SKM-1 (cell line): ENCODE results near the gene ZBP1.

Experiments
- DNase-seq: peaks from one replicate; lab custom pipeline; 2025; ENCODE audit not compliant: unreplicated experiment; lab: John Stamatoyannopoulos, UW

ZBP1 gene

DNA sequence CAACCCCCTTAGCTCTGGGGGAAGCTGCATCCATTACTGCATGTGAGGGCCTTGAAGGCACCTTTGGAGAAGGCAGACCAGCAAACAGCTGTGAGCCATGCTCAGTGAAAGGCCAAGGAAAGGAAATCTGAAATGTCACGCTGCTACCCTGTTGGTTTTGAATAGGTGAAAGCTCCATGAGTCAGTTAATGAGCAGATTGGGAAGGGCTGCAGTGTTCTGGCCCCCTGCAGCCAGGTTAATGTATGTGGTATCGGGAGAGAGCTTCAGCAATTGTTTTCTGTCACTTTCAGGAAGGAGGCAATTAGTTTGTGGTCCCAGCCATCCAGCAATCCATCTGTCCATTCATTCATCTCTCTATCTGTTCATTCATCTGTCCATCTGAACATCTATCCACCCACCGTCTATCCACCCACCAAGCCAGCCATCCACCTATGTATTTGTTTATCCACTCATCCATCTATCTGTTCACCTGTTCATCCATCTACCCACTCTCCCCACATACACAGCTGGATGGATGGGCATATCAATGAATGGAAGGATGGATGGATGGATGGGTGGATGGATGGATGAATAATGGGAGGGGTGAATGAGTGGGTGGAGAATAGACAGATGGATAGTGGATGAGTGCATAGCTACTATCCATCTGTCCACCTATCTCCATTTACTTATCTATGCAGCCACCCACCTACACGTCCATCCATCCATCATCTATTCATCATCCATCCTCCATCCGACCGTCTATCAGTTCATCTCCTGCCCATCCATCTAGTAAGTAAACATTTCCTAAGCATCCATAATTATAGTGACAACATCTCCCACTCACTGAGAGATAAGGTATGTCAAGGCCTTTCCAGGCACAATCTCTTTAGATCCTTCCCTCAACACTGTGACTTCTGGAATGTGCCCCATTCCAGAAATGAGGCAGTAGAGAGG is 43.3 kb downstream of the ZBP1 start:
- no peak for DNase-seq

DNA sequence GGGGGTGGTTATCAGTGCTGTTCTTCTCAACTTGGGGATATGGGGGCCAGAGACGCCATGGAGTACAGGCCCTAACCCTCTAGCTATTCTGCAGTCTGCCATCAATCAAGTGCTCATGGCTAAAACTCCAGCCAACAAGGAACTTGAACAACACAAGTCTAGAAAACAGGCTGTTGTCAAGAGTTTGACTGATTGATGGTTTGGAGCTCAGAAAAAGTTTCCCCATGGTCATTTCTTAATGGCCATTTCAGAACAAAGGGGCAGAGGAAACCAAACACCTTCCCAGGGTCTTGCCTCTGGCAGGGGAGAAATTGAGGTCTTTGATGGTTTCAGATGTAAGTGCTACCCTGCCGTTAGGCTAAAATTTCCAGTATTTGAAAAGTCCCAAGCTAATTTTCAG is 44.2 kb downstream of the ZBP1 start:
- no peak for DNase-seq

DNA sequence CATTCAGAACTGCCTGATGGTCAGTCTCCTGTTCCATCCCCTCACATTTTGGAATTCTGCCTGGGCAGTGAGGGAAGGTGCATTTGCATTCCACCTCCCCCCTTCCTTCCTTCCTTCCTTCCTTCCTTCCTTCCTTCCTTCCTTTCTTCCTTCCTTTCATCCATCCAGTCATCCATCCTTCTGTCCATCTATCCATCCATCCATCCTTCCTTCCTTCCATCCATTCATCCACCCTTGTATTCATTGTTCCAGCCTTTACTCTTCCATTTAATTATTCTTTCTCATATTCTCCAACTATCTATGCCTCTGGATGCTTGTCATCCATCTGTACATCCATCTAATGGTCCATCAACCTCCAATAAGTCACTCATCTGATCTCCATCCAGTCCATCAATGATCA is 45.3 kb downstream of the ZBP1 start:
- no peak for DNase-seq

DNA sequence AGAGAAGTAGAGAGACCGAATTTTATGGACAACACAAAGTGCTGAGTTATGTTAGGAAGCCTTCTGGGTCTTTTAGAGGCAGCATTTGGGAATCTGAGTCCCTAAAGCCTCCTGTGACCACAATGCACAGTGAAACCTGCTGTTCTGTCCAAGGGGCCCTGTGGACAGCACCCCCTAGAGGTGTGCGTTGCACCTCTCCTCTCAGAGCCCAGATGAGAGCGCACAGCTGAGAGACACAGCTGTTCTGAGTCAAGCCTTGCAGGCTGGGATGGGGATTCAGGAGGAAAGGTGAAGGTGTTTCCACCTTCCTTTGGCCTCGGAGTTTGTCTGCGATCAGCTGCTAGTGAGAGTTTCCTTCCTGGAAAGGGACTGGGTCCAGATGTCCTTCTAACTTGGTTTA is 46.3 kb downstream of the ZBP1 start:
- DNase-seq, result no peak

DNA sequence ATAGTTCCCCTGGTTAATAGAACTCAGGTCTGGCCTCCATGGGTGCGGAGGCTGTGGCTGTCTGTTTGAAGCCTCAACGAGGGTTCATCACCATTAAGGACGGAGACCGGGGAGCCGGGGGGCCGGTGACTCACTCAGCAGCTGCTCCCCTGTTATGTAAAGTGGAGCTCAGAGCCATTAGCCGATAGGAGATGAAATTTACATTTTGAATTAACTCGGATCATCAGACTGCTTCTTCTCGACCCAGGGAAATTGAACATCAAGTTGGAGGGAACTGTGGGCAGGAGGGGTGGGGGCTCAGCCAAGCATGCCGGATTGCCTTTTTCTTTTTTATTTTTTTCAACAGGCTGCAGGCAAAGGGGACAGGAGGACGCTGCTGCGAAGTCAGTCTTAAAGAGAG is 47.0 kb downstream of the ZBP1 start:
- no peak for DNase-seq

DNA sequence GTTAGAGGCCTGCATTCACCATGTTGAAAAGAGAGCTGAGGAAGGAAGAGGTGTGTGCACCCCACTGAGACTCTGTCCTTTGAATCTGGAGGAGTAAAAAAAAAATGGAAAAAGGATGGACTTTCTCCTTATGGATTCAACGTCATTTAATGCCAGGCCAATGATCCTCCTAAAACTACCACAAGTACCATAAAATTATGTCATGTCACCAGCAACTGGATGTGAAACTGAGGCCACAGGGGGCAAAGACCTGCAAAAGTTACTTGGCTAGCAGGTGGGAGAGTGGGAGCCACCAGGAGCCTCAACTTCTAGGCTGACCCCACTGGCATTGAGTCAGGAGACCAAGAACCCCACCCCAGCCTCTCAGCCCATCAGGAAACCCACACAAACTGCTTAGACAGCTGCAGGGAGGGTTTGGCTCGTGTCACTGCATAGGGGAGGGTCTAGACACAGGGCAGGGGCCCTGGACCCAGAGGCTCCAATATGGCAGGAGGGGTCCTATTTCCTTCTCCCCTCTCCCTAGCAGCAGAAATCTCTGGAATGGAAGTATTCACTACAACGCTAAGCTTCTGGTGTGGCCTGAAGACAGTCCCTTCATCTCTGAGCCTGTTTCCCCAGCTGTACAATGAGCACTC is 48.3 kb downstream of the ZBP1 start:
- DNase-seq, result no peak

DNA sequence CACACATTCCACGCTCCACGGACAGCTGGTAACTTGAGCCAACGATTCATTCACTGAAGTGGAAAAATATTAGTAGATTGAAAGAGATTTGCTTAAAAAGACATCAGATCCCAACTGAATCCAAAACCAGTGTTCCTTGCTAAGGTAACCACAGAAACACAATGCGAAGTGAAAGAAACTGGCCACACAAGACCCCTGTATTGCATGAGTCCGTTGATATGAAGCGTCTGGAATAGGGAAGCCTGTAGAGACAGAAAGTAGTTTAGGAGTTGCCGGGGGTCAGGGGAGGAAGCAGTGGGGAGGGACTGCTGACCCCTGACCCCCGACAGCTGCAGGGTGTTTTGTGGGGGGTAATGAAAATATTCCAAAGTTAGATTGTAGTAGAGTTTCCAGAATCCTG is 49.3 kb downstream of the ZBP1 start:
- DNase-seq, result no peak

DNA sequence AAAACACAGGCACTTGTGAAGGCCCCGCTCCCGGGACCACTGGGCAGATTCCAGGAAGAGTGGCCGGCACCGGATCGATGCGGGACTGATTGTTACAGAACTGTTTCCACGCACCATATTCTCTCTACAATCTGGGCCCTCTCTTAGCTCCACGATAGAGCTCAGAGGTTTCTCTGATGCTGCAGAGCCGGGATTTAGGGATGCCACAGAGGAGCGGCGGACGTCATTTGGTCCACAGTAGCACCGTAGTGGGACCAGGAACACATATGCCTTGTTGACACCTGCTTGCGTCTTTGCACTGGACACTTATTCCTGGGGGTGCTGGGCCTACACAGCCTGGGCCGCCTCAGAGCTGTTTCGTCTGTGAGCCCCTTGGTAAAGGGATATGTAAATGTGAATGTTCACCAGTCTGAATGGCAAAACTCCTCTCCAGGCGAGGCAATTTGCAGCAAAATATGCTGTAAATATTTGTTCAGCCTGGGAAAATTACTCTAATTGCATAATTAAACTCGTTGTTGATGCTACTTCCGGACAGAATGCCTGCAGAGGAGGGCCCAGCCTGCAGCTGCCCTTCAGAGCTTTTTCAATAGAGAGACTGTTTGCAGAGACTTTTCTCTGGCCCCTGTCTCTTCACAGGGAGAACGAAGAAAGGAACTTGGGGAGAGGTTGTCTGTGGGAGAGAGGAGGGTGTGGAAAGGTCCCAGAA is 49.9 kb downstream of the ZBP1 start:
- no peak for DNase-seq

DNA sequence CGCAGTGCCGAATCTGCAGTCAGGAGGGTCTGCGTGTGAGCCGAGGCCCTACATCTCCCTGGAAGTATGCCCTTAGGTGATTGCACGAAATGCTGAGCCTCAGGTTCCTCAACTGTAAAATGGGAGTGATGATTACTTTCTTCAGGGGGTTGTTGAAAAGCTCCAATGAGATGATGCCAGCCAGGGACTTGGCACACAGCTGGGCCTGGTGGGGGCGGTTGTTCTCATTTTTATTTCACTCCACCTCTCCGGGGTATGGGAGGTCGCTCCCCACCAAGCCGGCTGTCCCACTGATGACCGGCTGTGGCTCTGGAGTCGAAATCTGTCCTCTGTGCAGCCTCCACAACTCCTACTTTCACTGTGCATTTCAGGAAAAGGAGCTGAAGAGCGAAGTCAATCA is 51.3 kb downstream of the ZBP1 start:
- no peak for DNase-seq

DNA sequence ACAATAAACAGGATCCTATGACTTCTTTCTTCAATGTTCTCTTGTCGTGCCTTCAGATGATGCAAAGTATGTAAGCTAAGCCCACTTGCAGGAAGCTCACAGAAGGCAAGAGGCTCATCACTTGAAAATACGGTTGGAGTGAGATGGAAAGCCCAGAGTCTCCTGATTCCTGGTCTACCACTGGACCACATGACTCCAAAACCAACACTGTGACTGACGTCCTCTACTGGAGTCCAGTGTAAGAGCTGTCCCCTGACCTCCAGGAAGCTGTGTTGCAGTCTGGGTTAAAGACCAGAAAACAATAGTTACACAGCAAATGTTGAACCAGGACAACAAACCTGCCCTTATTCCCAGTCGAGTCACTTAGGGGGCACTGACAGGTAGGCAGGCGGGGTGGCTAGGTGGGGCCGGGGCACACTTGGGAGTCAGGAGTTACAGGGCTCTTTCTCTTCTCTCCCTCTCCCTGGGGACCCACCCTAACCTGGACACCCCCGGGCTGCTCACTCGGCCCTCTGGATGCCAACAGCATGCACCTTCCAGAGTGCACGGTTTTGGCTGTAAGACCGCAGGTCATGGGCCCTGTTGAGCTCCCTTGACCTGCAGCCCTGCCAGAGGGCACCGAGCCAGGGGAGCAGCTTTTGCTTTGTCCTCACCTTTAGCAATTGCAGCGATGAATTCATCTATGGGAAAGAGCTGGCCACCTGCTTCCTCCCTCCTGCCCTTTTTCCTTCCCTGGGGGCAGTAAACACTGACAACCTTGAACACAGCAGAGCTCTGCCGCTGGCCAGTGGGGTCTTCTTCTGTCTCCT is 51.9 kb downstream of the ZBP1 start:
- no peak for DNase-seq

DNA sequence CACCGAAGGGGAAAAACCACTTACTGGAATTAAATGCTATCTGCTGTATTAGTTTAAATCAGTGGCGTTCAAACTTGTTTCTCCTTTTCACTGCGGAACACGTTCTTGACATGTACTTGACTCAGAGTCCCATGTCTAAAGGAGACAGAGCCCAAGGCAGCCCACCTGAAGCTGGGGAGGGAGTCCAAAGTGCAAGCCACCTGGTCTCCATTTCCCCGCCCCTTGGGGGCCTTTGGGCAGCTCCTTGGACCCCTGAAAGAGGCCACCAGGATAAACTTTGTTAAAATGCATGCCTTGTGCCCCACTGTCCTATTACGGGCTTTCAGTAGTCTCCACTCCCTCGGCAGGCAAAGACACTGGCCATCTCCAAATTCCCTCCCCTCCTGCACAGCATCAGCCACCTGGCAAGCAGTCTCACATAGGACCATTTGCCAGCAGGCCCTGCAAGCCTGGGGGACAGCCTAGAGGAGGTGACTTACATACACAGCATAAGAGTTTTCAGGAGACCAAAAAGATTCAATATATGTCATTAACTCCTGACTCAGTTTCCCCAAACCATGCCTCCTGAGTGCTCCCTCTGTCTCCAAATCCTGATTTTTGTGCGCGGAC is 52.7 kb downstream of the ZBP1 start:
- no peak for DNase-seq

DNA sequence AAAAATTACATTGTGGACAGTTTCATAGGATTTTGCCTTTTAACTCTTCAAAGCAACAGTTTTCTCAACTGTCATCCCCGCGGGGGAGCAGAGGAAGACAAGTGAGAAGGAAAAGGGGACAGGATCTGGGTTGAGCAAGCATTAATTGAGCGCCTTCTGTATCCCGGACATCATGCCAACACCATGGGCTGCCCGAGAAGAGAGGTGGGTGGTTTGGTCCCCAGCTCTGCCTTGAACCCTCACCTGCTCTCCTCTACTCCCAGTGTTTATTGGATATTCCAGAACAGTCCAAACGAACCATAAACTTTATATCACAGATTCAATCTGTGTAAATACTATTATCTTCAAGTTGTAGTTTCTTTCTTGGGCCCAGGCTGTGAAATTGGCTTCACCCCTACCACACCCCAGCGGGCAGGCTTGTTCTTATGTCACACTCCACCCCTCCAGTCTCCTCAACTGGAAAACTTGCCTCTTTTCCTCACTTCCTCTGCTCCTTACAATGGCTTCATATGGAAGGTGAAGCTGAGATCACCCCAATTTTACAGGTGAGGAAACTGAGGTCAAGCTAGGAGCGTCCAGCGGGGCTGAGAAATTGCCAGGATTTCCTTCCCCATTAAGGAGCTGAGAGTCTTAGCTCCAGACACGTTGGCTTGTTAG is 53.3 kb downstream of the ZBP1 start:
- DNase-seq, result no peak

DNA sequence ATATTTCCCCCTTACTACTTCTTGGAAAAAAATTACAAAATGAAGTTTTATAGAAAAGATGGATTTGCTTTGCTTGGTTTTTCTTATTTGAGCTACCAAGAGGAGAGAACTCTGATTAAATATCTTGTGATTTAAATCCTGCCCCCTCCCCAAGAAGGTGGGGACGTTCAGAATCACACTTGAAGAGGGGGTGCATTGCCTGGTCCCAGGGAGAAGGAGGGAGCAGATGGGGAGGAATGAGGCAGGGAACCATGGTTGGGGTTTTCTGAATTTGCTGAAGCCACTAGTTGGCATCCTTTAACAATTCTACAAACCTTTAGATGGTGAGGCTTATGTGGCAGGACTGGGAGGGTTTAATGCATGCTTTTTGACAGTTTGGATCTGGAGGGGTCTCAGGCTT is 53.8 kb downstream of the ZBP1 start:
- DNase-seq, result no peak

DNA sequence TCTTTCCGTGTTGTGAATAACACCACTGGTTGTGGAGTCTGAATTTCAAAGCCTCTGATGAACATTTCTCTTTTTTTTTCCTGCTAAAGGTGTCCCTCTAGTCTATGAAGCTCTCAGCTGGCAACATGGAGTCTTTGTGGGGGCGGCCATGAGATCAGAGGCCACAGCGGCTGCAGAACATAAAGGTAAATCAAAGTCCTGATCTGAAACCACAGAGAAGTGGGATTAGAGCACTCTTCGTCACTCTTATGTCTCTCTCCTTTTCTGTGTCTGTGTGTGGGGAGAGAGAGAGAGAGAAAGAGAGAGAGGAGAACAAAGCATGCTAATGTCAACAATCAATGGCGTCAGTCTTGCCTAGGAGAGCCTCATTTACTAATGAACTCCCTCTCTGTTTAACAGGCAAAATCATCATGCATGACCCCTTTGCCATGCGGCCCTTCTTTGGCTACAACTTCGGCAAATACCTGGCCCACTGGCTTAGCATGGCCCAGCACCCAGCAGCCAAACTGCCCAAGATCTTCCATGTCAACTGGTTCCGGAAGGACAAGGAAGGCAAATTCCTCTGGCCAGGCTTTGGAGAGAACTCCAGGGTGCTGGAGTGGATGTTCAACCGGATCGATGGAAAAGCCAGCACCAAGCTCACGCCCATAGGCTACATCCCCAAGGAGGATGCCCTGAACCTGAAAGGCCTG is 55.1 kb downstream of the ZBP1 start:
- DNase-seq, result no peak

DNA sequence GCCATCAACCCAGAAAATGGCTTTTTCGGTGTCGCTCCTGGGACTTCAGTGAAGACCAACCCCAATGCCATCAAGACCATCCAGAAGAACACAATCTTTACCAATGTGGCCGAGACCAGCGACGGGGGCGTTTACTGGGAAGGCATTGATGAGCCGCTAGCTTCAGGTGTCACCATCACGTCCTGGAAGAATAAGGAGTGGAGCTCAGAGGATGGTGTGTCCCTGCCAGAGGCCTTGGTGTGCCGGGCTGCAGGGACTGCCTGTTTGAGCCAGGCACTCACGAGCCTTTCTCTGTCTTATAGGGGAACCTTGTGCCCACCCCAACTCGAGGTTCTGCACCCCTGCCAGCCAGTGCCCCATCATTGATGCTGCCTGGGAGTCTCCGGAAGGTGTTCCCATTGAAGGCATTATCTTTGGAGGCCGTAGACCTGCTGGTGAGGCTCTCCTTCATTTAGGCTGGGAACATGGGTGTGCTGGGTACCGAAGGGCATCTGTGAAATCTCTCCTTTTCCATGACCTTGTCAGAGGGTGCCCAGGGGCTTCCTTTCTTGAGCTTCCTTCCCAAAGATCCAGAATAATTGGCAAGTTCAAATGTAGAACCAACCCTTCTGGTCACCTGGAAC is 55.9 kb downstream of the ZBP1 start:
- no peak for DNase-seq

DNA sequence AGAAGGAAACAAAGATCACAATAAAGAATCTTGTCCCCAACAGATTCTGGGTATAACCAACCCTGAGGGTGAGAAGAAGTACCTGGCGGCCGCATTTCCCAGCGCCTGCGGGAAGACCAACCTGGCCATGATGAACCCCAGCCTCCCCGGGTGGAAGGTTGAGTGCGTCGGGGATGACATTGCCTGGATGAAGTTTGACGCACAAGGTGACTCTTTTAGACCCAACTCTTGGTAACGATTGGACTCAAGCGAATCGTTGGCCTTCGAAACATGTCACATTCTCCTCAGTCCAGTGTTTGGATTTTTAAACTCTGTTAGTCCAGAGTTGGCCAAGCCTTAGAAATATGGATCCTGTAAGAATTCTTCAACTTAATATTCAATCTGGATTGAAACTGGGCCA is 56.7 kb downstream of the ZBP1 start:
- no peak for DNase-seq

DNA sequence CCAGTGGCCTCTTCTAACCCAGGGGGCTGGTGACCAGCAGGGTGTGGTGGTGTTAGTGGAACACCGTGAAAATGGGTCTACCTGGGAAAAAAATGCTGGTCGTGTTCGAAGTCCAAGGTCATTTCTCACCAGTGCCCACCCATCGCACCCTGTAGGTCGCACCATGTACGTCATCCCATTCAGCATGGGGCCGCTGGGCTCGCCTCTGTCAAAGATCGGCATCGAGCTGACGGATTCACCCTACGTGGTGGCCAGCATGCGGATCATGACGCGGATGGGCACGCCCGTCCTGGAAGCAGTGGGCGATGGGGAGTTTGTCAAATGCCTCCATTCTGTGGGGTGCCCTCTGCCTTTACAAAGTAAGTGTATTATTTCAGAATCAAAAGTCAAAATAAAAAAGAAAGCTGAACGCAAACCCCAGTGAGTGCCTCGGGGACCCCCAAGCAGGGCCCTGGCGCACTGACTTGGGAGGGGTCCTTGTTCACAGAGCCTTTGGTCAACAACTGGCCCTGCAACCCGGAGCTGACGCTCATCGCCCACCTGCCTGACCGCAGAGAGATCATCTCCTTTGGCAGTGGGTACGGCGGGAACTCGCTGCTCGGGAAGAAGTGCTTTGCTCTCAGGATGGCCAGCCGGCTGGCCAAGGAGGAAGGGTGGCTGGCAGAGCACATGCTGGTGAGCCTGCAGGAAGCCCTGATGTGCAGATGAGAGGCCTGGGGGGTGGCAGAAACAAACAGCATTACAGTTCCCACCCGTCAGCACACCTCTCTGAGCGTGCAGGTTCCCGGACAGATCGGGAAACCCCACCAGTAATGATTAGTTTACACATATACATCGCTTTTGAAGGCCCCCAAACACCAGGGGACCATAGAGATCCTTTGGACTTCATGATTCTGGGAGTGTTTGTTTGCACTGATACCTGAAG is 57.4 kb downstream of the ZBP1 start:
- DNase-seq, result no peak
